Ectodermal cell (in vitro differentiated cells): Measurements from ENCODE around the gene EPN2.

Experiments used
- H3K27ac ChIP-seq: 2 replicates; pipeline ENCODE4 v1.7.0; 2013; ENCODE audit warnings: mild to moderate bottlenecking, low read depth, low read length; ENCODE audit not compliant: insufficient read depth, poor library complexity, severe bottlenecking
- H3K27me3 ChIP-seq: 2 replicates; pipeline ENCODE4 v1.7.0; 2013; ENCODE audit warnings: mild to moderate bottlenecking, low read length; ENCODE audit not compliant: insufficient read depth, control insufficient read depth, poor library complexity, severe bottlenecking
- H3K36me3 ChIP-seq: one replicate; pipeline ENCODE4 v1.7.0; 2013; ENCODE audit warnings: low read length; ENCODE audit not compliant: control insufficient read depth, insufficient read depth
- H3K4me1 ChIP-seq: one replicate; pipeline ENCODE4 v1.7.0; 2013; ENCODE audit warnings: low read length; ENCODE audit not compliant: control insufficient read depth, insufficient read depth
- H3K4me3 ChIP-seq: 2 replicates; pipeline ENCODE4 v1.7.0; 2013; ENCODE audit warnings: low read depth, low read length, control low read depth; ENCODE audit not compliant: insufficient read depth
- H3K9me3 ChIP-seq: 2 replicates; pipeline ENCODE4 v1.7.0; 2013; ENCODE audit warnings: mild to moderate bottlenecking, low read length, moderate library complexity; ENCODE audit not compliant: control insufficient read depth
- WGBS, 2 experiments: methylation state at CpG; one replicate each; pipeline ENCODE4 v1.1.7; 2013; ENCODE audit warnings: missing lambda C conversion rate in 2 of 2; 5-methylcytosine and 5-hydroxymethylcytosine counted together

EPN2 gene

GRCh38 chr17:19278729-19279128 lies 41.6 kb downstream of the EPN2 start:
- H3K4me3 ChIP-seq = no peak overlapping the region
- 92 to 94% methylated on average over 5 of the region's 6 CpGs for WGBS, 2 experiments
- H3K27ac ChIP-seq = no peak overlapping the region
- no peaks in the 10 kb centered on the region for H3K4me1 ChIP-seq
- no peaks in the 10 kb centered on the region for H3K9me3 ChIP-seq
- H3K36me3 ChIP-seq = no peaks in the 10 kb centered on the region
- H3K27me3 ChIP-seq = no peaks in the 10 kb centered on the region

- H3K36me3 ChIP-seq = no peaks in the 10 kb centered on the region
- H3K4me3 ChIP-seq = no peak overlapping the region
- no peak overlapping the region for H3K27ac ChIP-seq
- no peaks in the 10 kb centered on the region for H3K27me3 ChIP-seq
- 78 to 86% methylated on average over 2 to 3 of the region's 3 CpGs for WGBS, 2 experiments
- peaks cover 15% of the 10 kb centered on the region for H3K4me1 ChIP-seq
- H3K9me3 ChIP-seq = no peaks in the 10 kb centered on the region
Observed at GRCh38 chr17:19281161-19281560, 44.0 kb downstream of the EPN2 start.

GRCh38 chr17:19284005-19284959 lies 47.1 kb downstream of the EPN2 start:
- Histone ChIP-seq H3K36me3 (no peaks in the 10 kb centered on the region), H3K27ac (no peak overlapping the region)

GRCh38 chr17:19285213-19285900 lies 48.2 kb downstream of the EPN2 start:
- 91% methylated on average over 21 of the region's 21 CpGs for WGBS, 2 experiments
- Histone ChIP-seq H3K9me3 (no peaks in the 10 kb centered on the region), H3K4me1 (peaks cover 43% of the 10 kb centered on the region), H3K27me3 (no peaks in the 10 kb centered on the region), H3K4me3 (no peak overlapping the region), H3K27ac (no peak overlapping the region), H3K36me3 (no peaks in the 10 kb centered on the region)

More at GRCh38 chr17:19284005-19284959, 47.1 kb downstream of the EPN2 start:
- no peaks in the 10 kb centered on the region for H3K9me3 ChIP-seq
- H3K27me3 ChIP-seq = no peaks in the 10 kb centered on the region
- peaks cover 38% of the 10 kb centered on the region for H3K4me1 ChIP-seq
- H3K4me3 ChIP-seq = no peak overlapping the region
- 93 to 100% methylated on average over 3 of the region's 3 CpGs for WGBS, 2 experiments

- no peaks in the 10 kb centered on the region for H3K27me3 ChIP-seq
- no peaks in the 10 kb centered on the region for H3K36me3 ChIP-seq
- 59 to 60% methylated on average over 11 of the region's 11 CpGs for WGBS, 2 experiments
- H3K4me1 ChIP-seq = peaks cover 48% of the 10 kb centered on the region
- no peak overlapping the region for H3K27ac ChIP-seq
- H3K4me3 ChIP-seq = no peak overlapping the region
- no peaks in the 10 kb centered on the region for H3K9me3 ChIP-seq
Observed at GRCh38 chr17:19286751-19287341, 49.7 kb downstream of the EPN2 start.

GRCh38 chr17:19287651-19288050 lies 50.5 kb downstream of the EPN2 start:
- Histone ChIP-seq H3K4me1 (peaks cover 52% of the 10 kb centered on the region), H3K27me3 (no peaks in the 10 kb centered on the region), H3K27ac (no peak overlapping the region), H3K4me3 (no peak overlapping the region), H3K36me3 (no peaks in the 10 kb centered on the region), H3K9me3 (no peaks in the 10 kb centered on the region)
- 91 to 97% methylated on average over 2 of the region's 2 CpGs for WGBS, 2 experiments

- Histone ChIP-seq H3K27me3 (no peaks in the 10 kb centered on the region), H3K9me3 (no peaks in the 10 kb centered on the region), H3K27ac (no peak overlapping the region), H3K36me3 (no peaks in the 10 kb centered on the region), H3K4me1 (peaks cover 52% of the 10 kb centered on the region), H3K4me3 (no peak overlapping the region)
- 74 to 79% methylated on average over 5 of the region's 5 CpGs for WGBS, 2 experiments
Observed at GRCh38 chr17:19288453-19288852, 51.3 kb downstream of the EPN2 start.

GRCh38 chr17:19290066-19290705 lies 53.0 kb downstream of the EPN2 start:
- 79 to 89% methylated on average over 8 to 9 of the region's 9 CpGs for WGBS, 2 experiments
- Histone ChIP-seq H3K9me3 (no peaks in the 10 kb centered on the region), H3K4me1 (peaks cover 47% of the 10 kb centered on the region), H3K36me3 (no peaks in the 10 kb centered on the region), H3K4me3 (no peak overlapping the region), H3K27ac (no peak overlapping the region), H3K27me3 (no peaks in the 10 kb centered on the region)

- no peak overlapping the region for H3K4me3 ChIP-seq
- no peaks in the 10 kb centered on the region for H3K36me3 ChIP-seq
- peaks cover 33% of the 10 kb centered on the region for H3K4me1 ChIP-seq
- H3K27me3 ChIP-seq = no peaks in the 10 kb centered on the region
- H3K27ac ChIP-seq = no peak overlapping the region
- WGBS, 2 experiments = 84 to 88% methylated on average over 12 of the region's 12 CpGs
- H3K9me3 ChIP-seq = no peaks in the 10 kb centered on the region
Observed at GRCh38 chr17:19291646-19292376, 54.6 kb downstream of the EPN2 start.
